Body of pancreas (tissue), 4 donors: ENCODE results near the gene PEX11B.

Experiments
- POLR2A ChIP-seq, 3 donors: fragments of 450-650 bp; IDR thresholded peaks; one replicate each; pipeline ENCODE4 v1.6.1; 2016; ENCODE audit warnings: antibody characterized with exemption in 3 of 3, mild to moderate bottlenecking in 2 of 3
- TF ChIP-seq, protein P1 (sequence below), 7 experiments: fragments of 450-650 bp in 4 of 7; fragments of 200-600 bp in 3 of 7; sonication (generic) in 3 of 7; IDR thresholded peaks; one replicate each; pipeline ENCODE4 v1.5.1; 2016 to 2019; ENCODE audit warnings: antibody characterized with exemption in 7 of 7

DNA sequence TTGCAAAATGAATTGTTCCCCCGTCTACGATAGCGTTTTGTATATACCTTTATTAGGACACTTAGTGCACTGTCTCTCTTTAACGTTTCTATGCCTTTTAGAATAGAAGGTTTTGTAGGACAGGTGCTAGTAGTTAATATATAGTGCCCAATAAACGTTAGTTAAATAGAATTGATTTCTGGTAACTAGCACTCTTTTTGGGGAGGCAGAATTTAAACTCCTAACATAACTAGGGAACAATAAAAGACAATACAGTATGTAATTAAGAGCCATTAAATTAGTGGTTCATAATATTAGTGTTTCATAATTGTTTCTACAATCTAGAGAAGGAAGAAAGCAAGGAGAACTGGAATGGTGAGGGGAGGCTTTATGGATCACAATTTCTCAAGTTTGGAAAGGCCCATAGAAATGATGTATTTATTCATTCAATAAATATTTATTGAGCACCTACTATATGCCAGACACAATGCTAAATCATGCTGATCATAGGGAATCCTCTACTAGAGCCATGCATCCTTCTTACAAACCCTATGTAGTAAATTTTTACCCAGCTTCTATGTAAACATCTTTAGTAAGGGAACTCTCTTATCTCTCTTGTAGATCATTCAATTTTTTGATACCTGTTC lies 46.7 kb upstream of the PEX11B start:
- TF ChIP-seq, protein P1, sequence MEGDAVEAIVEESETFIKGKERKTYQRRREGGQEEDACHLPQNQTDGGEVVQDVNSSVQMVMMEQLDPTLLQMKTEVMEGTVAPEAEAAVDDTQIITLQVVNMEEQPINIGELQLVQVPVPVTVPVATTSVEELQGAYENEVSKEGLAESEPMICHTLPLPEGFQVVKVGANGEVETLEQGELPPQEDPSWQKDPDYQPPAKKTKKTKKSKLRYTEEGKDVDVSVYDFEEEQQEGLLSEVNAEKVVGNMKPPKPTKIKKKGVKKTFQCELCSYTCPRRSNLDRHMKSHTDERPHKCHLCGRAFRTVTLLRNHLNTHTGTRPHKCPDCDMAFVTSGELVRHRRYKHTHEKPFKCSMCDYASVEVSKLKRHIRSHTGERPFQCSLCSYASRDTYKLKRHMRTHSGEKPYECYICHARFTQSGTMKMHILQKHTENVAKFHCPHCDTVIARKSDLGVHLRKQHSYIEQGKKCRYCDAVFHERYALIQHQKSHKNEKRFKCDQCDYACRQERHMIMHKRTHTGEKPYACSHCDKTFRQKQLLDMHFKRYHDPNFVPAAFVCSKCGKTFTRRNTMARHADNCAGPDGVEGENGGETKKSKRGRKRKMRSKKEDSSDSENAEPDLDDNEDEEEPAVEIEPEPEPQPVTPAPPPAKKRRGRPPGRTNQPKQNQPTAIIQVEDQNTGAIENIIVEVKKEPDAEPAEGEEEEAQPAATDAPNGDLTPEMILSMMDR (IDR thresholded peaks at IDR 0.05): no peak
- no peak for TF ChIP-seq POLR2A (IDR thresholded peaks at IDR 0.05)
